Karpas-422 (cell line): ENCODE data around the gene ZBED4. TPM values are rescaled to one million over a fixed set of nuclear protein-coding genes. Genes with fewer than 3 reads are reported as not detected.

Experiments
- DNase-seq: peaks from one replicate; pipeline ENCODE4 v3.0.0-alpha.2; 2015
- H2AFZ ChIP-seq: fragments of 200-600 bp; sonication (generic); 2 replicates; pipeline ENCODE4 v1.6.1; 2014; ENCODE audit warnings: antibody characterized with exemption, low read length, mixed read lengths
- H3K27ac ChIP-seq: fragments of 200-600 bp; sonication (generic); 2 replicates; pipeline ENCODE4 v1.5.1; 2014; ENCODE audit warnings: mild to moderate bottlenecking, low read length, moderate library complexity
- H3K27me3 ChIP-seq: fragments of 200-600 bp; sonication (generic); 2 replicates; pipeline ENCODE4 v1.6.1; 2014; ENCODE audit warnings: low read length, mixed read lengths
- H3K36me3 ChIP-seq: fragments of 200-600 bp; sonication (generic); 2 replicates; pipeline ENCODE4 v1.6.1; 2014; ENCODE audit warnings: low read length, mixed read lengths; ENCODE audit not compliant: insufficient read depth
- H3K4me1 ChIP-seq: fragments of 200-600 bp; sonication (generic); 2 replicates; pipeline ENCODE4 v1.6.1; 2014; ENCODE audit warnings: mild to moderate bottlenecking, low read length, mixed read lengths
- H3K4me2 ChIP-seq: fragments of 200-600 bp; sonication (generic); 2 replicates; pipeline ENCODE4 v1.6.1; 2014; ENCODE audit warnings: low read length, low read depth, mild to moderate bottlenecking; ENCODE audit not compliant: poor library complexity, severe bottlenecking
- H3K4me3 ChIP-seq: fragments of 200-600 bp; sonication (generic); 2 replicates; pipeline ENCODE4 v1.5.1; 2014; ENCODE audit warnings: mild to moderate bottlenecking, antibody characterized with exemption, low read length, mixed read lengths
- H3K79me2 ChIP-seq: fragments of 200-600 bp; sonication (generic); 2 replicates; pipeline ENCODE4 v1.6.1; 2014; ENCODE audit warnings: mild to moderate bottlenecking, low read length, mixed read lengths
- H3K9ac ChIP-seq: fragments of 200-600 bp; sonication (generic); 2 replicates; pipeline ENCODE4 v1.6.0; 2014; ENCODE audit warnings: low read length
- H3K9me2 ChIP-seq: fragments of 200-600 bp; sonication (generic), shearing (Covaris generic); replicated peaks from 2 replicates; pipeline ENCODE4 v1.6.0; 2014; ENCODE audit warnings: mild to moderate bottlenecking, low read length, moderate library complexity; ENCODE audit not compliant: insufficient read depth
- H3K9me3 ChIP-seq: fragments of 300-700, 200-600 bp; sonication (generic); 2 replicates; pipeline ENCODE4 v1.6.1; 2014; ENCODE audit warnings: low read length, mixed read lengths
- H4K20me1 ChIP-seq: fragments of 200-600 bp; sonication (generic); 2 replicates; pipeline ENCODE4 v1.6.1; 2014; ENCODE audit warnings: mild to moderate bottlenecking, antibody characterized with exemption, low read length, low read depth; ENCODE audit not compliant: insufficient read depth
- total RNA-seq: library from RNA; depleted of rRNA; stranded (reverse); fragments of >200 nt; shearing (Covaris generic); gene quantifications from 2 replicates; pipeline ENCODE4 v1.2.3, GENCODE V29; 2014; ENCODE audit warnings: low replicate concordance

Gene ZBED4
- total RNA-seq, 1 experiment from 2014 or later: 24.6 TPM

DNA sequence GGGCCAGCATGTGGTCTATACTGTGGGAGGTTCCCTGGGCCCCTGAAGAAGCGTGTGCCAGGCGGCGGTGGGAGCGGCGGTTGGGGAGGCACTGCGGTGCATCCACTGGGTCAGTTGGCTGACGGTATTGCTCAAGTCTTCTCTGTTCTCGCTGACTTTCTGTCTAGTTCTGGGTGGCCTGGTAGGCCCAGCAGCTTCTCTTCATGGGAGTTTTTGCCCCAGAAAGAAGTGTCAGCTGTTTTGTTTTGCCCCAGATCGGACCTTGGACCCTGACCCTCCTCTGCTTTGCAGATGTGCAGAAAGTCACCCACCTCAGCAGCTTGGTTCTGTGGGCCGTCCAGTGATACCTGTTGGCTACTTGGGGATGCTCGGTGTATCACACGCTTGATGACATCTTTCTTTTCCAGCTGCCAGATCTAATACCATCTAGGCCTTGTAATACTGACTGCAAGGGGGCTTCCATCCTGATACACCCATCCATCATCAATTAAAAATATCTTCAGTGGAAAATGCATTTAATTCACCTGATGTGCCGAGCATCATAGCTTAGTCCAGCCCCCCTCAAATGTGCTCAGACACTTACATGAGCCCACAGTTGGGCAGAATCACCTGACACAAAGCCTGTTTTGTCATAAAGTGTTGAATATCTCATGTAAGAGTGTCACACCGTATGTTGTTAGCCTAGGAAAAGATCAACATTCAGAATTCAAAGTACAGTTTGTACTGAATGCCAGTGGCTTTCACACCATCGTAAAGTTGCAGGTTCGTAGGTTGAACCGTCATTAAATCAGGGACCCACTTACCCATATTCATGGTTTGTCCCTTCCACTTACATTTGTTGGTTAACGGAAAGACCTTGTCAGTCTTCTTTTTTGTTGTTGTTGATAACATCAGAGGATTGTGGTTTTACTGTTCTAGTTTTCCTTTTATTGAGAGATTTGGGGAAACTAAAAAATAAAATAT is 13.9 kb downstream of the ZBED4 start:
- Histone ChIP-seq H3K4me2 (no peak overlapping the region), H3K79me2 (peaks cover 98% of the 10 kb centered on the region), H2AFZ (no peak overlapping the region), H3K9me2 (no peaks in the 10 kb centered on the region), H3K36me3 (peaks cover 16% of the 10 kb centered on the region; the same call in 1 of the 2 replicates), H3K4me1 (no peaks in the 10 kb centered on the region), H4K20me1 (no peaks in the 10 kb centered on the region; the same call in 1 of the 2 replicates), H3K27me3 (no peaks in the 10 kb centered on the region), H3K9ac (no peak overlapping the region), H3K9me3 (peaks cover 9% of the 10 kb centered on the region), H3K27ac (no peak overlapping the region), H3K4me3 (no peak overlapping the region)
- DNase-seq: no peak

DNA sequence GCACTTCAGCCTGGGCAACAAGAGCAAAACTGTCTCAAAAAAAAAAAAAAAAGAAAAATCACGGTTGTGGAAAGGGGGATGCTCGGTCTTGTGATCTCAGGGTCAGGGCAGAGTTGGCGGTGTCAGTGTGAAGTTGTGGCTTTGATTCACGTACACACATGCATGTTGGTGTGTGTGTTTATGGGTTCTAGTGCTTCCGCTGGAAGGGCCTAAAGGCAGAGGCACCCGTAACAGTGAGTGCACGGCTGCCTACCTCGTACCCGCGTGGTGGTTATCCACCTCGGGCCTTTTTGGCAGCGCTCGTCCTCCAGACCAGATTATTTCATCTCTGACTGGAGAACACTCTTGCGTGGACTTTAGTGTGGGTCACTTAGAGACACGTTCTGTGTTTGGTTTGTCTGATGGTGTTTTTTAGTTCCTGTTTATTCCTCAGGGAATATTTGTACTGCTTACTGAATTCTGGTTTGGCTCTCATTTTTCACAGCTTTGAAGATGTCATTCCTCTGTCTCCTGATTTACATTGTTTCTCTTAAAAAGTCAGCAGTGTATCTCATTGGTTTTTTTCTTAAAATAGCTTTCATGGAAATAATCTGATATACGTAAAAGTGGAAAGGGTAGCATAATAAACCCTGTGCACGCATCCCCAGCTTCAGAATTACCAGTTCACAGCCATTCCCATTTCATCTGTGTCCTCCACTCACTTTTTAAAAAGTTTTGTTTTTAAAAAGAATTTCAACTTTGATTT is 15.6 kb downstream of the ZBED4 start:
- Histone ChIP-seq H3K36me3 (peaks cover 16% of the 10 kb centered on the region), H3K79me2 (peaks cover 98% of the 10 kb centered on the region), H3K9me2 (no peaks in the 10 kb centered on the region), H4K20me1 (no peaks in the 10 kb centered on the region; the same call in 1 of the 2 replicates), H3K4me1 (no peaks in the 10 kb centered on the region), H3K27me3 (no peaks in the 10 kb centered on the region), H3K4me2 (no peak overlapping the region), H3K9me3 (peaks cover 9% of the 10 kb centered on the region), H3K9ac (no peak overlapping the region), H2AFZ (no peak overlapping the region), H3K4me3 (no peak overlapping the region), H3K27ac (no peak overlapping the region)
- DNase-seq: no peak

DNA sequence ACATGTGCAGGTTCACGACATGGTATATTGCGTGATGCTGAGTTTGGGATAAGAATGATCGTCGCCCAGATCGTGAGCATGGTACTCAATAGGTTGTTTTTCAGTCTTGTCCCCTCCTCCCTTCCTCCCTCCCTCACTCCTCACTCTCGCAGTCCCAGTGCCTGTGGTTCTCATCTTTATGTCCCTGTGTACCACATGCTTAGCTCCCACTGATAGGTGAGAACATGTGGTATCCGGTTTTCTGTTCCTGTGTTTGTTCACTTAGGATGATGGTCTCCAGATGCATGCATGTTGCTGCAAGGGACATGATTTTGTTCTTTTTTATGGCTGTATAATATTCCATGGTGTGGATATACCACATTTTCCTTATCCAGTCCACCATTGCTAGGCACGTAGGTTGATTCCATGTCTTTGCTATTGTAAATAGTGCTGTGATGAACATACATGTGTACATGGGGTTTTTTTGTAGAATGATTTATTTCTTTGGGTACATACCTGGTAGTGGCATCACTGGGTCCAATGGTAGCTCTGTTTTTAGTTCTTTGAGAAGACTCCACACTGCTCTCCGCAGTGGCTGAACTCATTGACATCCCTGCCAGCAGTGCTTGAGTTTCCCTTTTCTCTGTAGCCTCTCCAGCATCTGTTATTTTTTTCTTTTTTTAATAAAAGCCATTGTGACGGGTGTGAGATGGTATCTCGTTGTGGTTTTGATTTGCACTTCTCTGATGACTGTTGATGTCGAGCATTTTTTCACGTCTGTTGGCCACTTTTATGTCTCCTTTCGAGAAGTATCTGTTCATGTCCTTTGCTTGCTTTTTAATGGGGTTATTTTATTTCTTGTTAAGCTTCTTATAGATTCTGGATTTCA is 16.4 kb downstream of the ZBED4 start:
- Histone ChIP-seq H3K9ac (no peak overlapping the region), H3K4me3 (no peak overlapping the region), H3K9me3 (peaks cover 9% of the 10 kb centered on the region), H3K4me2 (no peak overlapping the region), H3K27ac (no peak overlapping the region), H4K20me1 (no peaks in the 10 kb centered on the region; the same call in 1 of the 2 replicates), H3K79me2 (peaks cover 94% of the 10 kb centered on the region), H2AFZ (no peak overlapping the region), H3K27me3 (no peaks in the 10 kb centered on the region), H3K36me3 (peaks cover 14% of the 10 kb centered on the region), H3K9me2 (no peaks in the 10 kb centered on the region), H3K4me1 (no peaks in the 10 kb centered on the region)
- no peak for DNase-seq

DNA sequence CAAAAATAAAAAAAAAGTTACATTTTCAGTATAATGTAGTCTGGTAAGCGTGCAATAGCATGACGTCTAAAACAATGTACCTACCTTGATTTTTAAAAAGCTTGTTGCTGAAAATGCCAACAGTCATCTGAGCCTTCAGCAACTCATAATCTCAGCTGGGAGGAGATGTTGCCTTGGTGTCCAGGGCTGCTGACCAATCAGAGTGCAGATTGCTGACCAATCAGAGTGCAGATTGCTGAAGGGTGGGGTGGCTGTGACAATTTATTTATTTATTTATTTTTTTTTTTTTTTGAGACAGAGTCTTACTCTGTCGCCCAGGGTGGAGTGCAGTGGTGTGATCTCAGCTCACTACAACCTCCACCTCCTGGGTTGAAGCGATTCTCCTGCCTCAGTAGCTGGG is 17.8 kb downstream of the ZBED4 start:
- H4K20me1 ChIP-seq: no peaks in the 10 kb centered on the region; the same call in 1 of the 2 replicates
- H3K9ac ChIP-seq: no peak overlapping the region
- H3K36me3 ChIP-seq: peaks cover 21% of the 10 kb centered on the region
- no peaks in the 10 kb centered on the region for H3K9me2 ChIP-seq
- no peak overlapping the region for H3K4me2 ChIP-seq
- H3K79me2 ChIP-seq: peaks cover 94% of the 10 kb centered on the region
- no peak overlapping the region for H3K27ac ChIP-seq
- H3K4me1 ChIP-seq: no peaks in the 10 kb centered on the region
- no peaks in the 10 kb centered on the region for H3K27me3 ChIP-seq
- H3K9me3 ChIP-seq: peaks cover 9% of the 10 kb centered on the region
- H2AFZ ChIP-seq: no peak overlapping the region
- DNase-seq: peak; percentile 43
- H3K4me3 ChIP-seq: no peak overlapping the region

DNA sequence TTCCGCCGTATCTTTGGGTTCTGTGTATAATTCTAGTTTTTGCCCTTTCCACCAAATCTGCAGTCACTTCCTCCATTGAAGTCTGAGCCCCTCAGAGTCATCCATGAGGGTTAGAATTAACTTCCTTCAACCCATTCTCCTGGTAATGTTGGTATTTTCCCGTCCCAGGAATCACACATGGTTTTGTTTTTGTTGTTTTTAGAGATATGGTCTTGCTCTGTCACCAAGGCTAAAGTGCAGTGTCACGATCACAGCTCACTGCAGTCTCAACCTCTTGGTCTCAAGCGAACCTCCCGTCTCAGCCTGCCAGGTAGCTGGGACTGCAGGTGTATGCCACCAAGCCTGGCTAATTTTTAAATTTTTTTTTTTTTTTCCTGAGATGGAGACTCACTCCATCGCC is 18.7 kb downstream of the ZBED4 start:
- peaks cover 6% of the 10 kb centered on the region; the same call in 1 of the 2 replicates for H3K9me3 ChIP-seq
- no peak for DNase-seq
- H4K20me1 ChIP-seq: no peaks in the 10 kb centered on the region; the same call in 1 of the 2 replicates
- H3K36me3 ChIP-seq: peaks cover 23% of the 10 kb centered on the region
- no peaks in the 10 kb centered on the region for H3K9me2 ChIP-seq
- no peak overlapping the region for H3K9ac ChIP-seq
- H3K4me3 ChIP-seq: no peak overlapping the region
- peaks cover 92% of the 10 kb centered on the region for H3K79me2 ChIP-seq
- H3K27ac ChIP-seq: no peak overlapping the region
- no peak overlapping the region for H2AFZ ChIP-seq
- H3K27me3 ChIP-seq: no peaks in the 10 kb centered on the region
- no peaks in the 10 kb centered on the region for H3K4me1 ChIP-seq
- no peak overlapping the region for H3K4me2 ChIP-seq

DNA sequence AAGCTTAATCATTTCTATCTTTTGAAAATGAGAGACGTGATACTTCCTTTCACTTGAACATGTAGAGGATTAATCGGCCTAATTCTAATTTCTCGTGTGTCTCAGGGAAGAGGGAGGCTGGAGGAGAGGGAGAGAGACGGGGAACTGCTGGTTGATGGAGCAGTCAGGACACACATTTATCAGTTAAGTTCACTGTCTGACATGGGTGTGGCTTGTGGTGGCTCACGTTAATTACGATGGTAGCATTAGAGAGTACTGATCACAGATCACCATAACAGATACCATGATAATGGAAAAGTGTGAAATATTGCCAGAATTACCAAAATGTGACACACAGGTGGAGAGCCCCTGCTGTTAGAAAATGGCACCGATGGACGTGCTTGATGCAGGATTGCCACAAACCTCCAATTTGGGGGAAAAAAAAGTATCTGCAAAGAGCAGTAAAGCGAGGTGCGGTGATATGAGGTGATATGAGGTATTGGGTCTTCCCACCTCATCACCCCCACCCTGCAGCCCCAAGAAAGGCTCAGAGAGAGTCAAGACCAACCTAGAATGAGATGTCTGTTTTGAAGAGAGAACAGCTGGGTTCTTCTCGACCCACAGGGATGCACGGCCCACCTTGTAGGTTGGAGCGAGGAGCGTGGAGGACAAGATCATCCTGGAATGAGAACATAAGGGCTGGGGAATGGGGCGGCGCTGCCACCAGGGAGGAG is 19.7 kb downstream of the ZBED4 start:
- Histone ChIP-seq H4K20me1 (no peaks in the 10 kb centered on the region; the same call in 1 of the 2 replicates), H2AFZ (no peak overlapping the region), H3K9ac (no peak overlapping the region), H3K36me3 (peaks cover 15% of the 10 kb centered on the region), H3K4me1 (no peaks in the 10 kb centered on the region), H3K4me3 (no peak overlapping the region), H3K9me2 (no peaks in the 10 kb centered on the region), H3K9me3 (peaks cover 6% of the 10 kb centered on the region; the same call in 1 of the 2 replicates), H3K79me2 (peaks cover 92% of the 10 kb centered on the region), H3K27ac (no peak overlapping the region), H3K4me2 (no peak overlapping the region), H3K27me3 (no peaks in the 10 kb centered on the region)
- DNase-seq: no peak

DNA sequence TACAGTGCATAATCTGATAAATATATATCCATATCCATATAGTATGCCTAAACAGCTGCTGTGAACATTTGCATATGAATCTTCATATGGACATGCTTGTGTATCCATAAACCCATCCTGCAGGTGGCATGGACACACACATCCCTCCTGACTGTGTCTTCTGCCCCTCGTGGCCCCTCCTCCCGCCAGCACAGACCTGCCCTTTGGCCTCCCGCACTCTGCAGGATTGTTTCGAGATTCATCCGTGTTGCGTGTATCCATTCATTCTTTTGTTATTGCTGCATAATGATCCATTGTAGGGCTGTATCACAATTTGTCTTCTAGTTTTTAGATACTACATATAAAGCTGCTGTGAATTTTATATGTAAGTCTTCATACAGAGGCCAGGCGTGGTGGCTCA is 24.0 kb downstream of the ZBED4 start:
- Histone ChIP-seq H3K9ac (no peak overlapping the region), H3K9me3 (no peaks in the 10 kb centered on the region; the same call in 1 of the 2 replicates), H2AFZ (no peak overlapping the region), H3K4me1 (no peaks in the 10 kb centered on the region), H3K4me3 (no peak overlapping the region), H3K36me3 (peaks cover 15% of the 10 kb centered on the region), H3K4me2 (no peak overlapping the region), H3K79me2 (peaks cover 88% of the 10 kb centered on the region), H4K20me1 (peaks cover 4% of the 10 kb centered on the region; the same call in 1 of the 2 replicates), H3K9me2 (no peaks in the 10 kb centered on the region), H3K27me3 (no peaks in the 10 kb centered on the region), H3K27ac (no peak overlapping the region)
- DNase-seq: no peak
